MM.1S (cell line): ENCODE results near the gene METTL21C.

Experiments
- DNase-seq: peaks from one replicate; pipeline ENCODE4 v3.0.0-alpha.2; 2015
- H2AFZ ChIP-seq: fragments of 300-600 bp; sonication (generic); 2 replicates; pipeline ENCODE4 v1.6.0; 2016; ENCODE audit warnings: antibody characterized with exemption, low read length
- H3F3A ChIP-seq: fragments of 300-600 bp; sonication (generic); 2 replicates; pipeline ENCODE4 v1.6.1; 2016; ENCODE audit warnings: mild to moderate bottlenecking, antibody characterized with exemption, low read length, moderate library complexity, mixed read lengths; ENCODE audit not compliant: insufficient read depth
- H3K27ac ChIP-seq: fragments of 300-600 bp; sonication (generic); 2 replicates; pipeline ENCODE4 v1.5.1; 2016; ENCODE audit warnings: mild to moderate bottlenecking, low read length
- H3K27me3 ChIP-seq: fragments of 300-600 bp; sonication (generic); replicated peaks from 2 replicates; pipeline ENCODE4 v1.6.0; 2016; ENCODE audit warnings: low read length; ENCODE audit not compliant: insufficient read depth
- H3K36me3 ChIP-seq: fragments of 300-600 bp; sonication (generic); replicated peaks from 2 replicates; pipeline ENCODE4 v1.6.1; 2016; ENCODE audit warnings: mild to moderate bottlenecking, low read length, mixed read lengths; ENCODE audit not compliant: insufficient read depth
- H3K4me1 ChIP-seq: fragments of 300-600 bp; sonication (generic); 2 replicates; pipeline ENCODE4 v1.6.1; 2016; ENCODE audit warnings: low read length, mixed read lengths
- H3K4me2 ChIP-seq: fragments of 300-600 bp; sonication (generic); 2 replicates; pipeline ENCODE4 v1.6.0; 2016; ENCODE audit warnings: low read depth, low read length
- H3K4me3 ChIP-seq: fragments of 300-600 bp; sonication (generic); 2 replicates; pipeline ENCODE4 v1.5.1; 2016; ENCODE audit warnings: low read length, mixed read lengths
- H3K79me2 ChIP-seq: fragments of 300-600 bp; sonication (generic); 2 replicates; pipeline ENCODE4 v1.6.1; 2016; ENCODE audit warnings: mixed run types, low read length, mixed read lengths
- H3K9ac ChIP-seq: fragments of 300-600 bp; sonication (generic); 2 replicates; pipeline ENCODE4 v1.6.1; 2016; ENCODE audit warnings: low read length, mixed read lengths
- H3K9me2 ChIP-seq: fragments of 300-600 bp; sonication (generic); replicated peaks from 2 replicates; pipeline ENCODE4 v1.6.1; 2016; ENCODE audit warnings: mild to moderate bottlenecking, low read length, mixed read lengths; ENCODE audit not compliant: insufficient read depth
- H3K9me3 ChIP-seq: fragments of 300-600 bp; sonication (generic); replicated peaks from 2 replicates; pipeline ENCODE4 v1.6.1; 2016; ENCODE audit warnings: mild to moderate bottlenecking, low read length, mixed read lengths; ENCODE audit not compliant: insufficient read depth
- H4K20me1 ChIP-seq: fragments of 300-600 bp; sonication (generic); 2 replicates; pipeline ENCODE4 v1.6.1; 2016; ENCODE audit warnings: mild to moderate bottlenecking, low read length, moderate library complexity, mixed read lengths; ENCODE audit not compliant: insufficient read depth
- EZH2 ChIP-seq: fragments of 300-600 bp; sonication (generic); optimal IDR thresholded peaks from 2 replicates; pipeline ENCODE3; 2017; ENCODE audit warnings: low read depth, mild to moderate bottlenecking, antibody characterized with exemption, low read length, mixed read lengths
- EZH2phosphoT487 ChIP-seq: fragments of 300-600 bp; sonication (generic); IDR thresholded peaks from 2 replicates; pipeline ENCODE4 v1.6.1; 2018; ENCODE audit warnings: antibody characterized with exemption, low read length
- TF ChIP-seq, protein P1 (sequence below): fragments of 300-600 bp; sonication (generic); IDR thresholded peaks from 2 replicates; pipeline ENCODE4 v1.5.1; 2016; ENCODE audit warnings: antibody characterized with exemption, low read length, mixed read lengths

Gene METTL21C

DNA sequence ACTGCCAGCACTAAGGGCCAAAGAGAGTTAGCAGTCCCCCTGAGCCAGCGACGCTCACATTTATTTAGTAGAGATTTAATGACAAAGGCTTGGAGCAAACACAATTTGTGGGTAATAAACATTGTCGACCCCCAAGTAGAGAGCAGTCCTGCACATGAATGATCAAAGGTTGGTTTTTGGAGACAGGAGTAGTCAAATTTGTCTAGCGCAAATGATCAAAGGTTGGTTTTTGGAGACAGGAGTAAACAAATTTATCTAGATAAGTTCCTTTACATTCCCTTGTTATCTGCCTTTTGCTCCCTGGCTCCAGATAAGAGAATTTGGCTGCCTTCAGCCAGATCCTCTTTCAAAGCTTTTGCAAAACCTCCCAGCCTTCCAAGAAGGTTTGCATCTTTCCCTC, 26.9 kb downstream of the METTL21C start:
- Histone ChIP-seq H3K9ac (no peak overlapping the region), H3K27ac (no peak overlapping the region), H3K27me3 (no peaks in the 10 kb centered on the region), H3K4me2 (no peak overlapping the region), H3K36me3 (peaks cover 23% of the 10 kb centered on the region), H4K20me1 (no peaks in the 10 kb centered on the region; the same call in 1 of the 2 replicates), H3K4me3 (no peak overlapping the region), H3F3A (0 out of 2 replicates have a peak, but pooled peaks cover 3% of the 10 kb centered on the region), H3K79me2 (peaks cover 8% of the 10 kb centered on the region), H2AFZ (no peak overlapping the region), H3K9me2 (no peaks in the 10 kb centered on the region), H3K4me1 (no peaks in the 10 kb centered on the region), H3K9me3 (no peaks in the 10 kb centered on the region)
- DNase-seq, result no peak
- TF ChIP-seq EZH2, result no peak
- TF ChIP-seq, protein P1, sequence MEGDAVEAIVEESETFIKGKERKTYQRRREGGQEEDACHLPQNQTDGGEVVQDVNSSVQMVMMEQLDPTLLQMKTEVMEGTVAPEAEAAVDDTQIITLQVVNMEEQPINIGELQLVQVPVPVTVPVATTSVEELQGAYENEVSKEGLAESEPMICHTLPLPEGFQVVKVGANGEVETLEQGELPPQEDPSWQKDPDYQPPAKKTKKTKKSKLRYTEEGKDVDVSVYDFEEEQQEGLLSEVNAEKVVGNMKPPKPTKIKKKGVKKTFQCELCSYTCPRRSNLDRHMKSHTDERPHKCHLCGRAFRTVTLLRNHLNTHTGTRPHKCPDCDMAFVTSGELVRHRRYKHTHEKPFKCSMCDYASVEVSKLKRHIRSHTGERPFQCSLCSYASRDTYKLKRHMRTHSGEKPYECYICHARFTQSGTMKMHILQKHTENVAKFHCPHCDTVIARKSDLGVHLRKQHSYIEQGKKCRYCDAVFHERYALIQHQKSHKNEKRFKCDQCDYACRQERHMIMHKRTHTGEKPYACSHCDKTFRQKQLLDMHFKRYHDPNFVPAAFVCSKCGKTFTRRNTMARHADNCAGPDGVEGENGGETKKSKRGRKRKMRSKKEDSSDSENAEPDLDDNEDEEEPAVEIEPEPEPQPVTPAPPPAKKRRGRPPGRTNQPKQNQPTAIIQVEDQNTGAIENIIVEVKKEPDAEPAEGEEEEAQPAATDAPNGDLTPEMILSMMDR, result no peak
- no peak for TF ChIP-seq EZH2phosphoT487

DNA sequence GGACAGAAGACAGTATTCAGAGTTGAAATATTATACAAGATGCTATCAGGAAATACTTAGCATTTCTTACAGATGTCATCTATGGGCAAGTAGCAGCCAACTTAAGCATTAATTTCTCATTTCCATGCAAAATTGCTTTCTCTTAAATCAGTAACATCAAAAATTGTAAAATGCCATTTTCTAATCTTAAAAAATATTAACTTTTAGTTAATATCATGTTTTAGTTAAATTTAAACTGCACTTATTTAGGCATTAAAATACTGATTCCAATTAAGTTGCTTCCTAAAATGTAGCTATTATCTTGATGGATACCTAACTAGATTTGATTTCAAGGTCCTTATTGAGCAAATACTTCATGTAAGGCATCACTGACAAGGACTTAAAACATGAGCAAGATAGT, 27.8 kb downstream of the METTL21C start:
- no peak for DNase-seq
- H3K4me3 ChIP-seq, result no peak overlapping the region
- no peak overlapping the region for H2AFZ ChIP-seq
- H3K79me2 ChIP-seq, result peaks cover 8% of the 10 kb centered on the region
- no peak overlapping the region for H3K27ac ChIP-seq
- H3K4me1 ChIP-seq, result no peaks in the 10 kb centered on the region
- no peaks in the 10 kb centered on the region for H3K9me2 ChIP-seq
- H3F3A ChIP-seq, result 0 out of 2 replicates have a peak, but pooled peaks cover 3% of the 10 kb centered on the region
- H3K9me3 ChIP-seq, result no peaks in the 10 kb centered on the region
- peaks cover 23% of the 10 kb centered on the region for H3K36me3 ChIP-seq
- TF ChIP-seq, protein P1, result no peak
- TF ChIP-seq EZH2phosphoT487 (no peak), EZH2 (no peak)
- H3K27me3 ChIP-seq, result no peaks in the 10 kb centered on the region
- H3K4me2 ChIP-seq, result no peak overlapping the region
- H3K9ac ChIP-seq, result no peak overlapping the region
- no peaks in the 10 kb centered on the region; the same call in 1 of the 2 replicates for H4K20me1 ChIP-seq

DNA sequence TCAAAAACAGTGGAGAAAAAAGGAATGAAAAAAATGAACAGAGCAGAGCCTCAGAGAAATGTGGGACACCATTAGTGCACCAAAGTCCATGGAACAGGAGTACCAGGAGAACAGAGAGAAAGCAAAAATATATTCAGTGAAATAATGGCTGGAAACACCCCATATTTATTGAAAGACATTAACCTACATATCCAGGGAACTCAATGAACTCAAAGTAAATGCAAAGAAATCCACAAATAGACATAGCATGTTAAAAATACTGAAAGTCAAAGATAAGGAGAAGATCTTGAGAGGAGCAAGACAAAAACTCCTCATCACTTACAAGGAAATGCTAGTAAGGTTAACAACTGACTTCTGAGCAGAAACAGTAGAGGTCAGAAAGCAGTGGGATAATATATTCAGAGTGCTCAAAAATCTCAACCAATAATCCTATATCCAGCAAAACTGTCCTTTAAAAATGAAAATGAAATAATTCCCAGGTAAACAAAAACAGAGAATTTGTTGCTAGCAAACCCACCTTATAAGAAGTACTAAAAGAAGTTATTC, 35.6 kb downstream of the METTL21C start:
- Histone ChIP-seq H2AFZ (no peak overlapping the region), H3K79me2 (peaks cover 39% of the 10 kb centered on the region), H3F3A (0 out of 2 replicates have a peak, but pooled peaks cover 3% of the 10 kb centered on the region), H3K27me3 (no peaks in the 10 kb centered on the region), H3K4me3 (no peak overlapping the region), H3K9ac (no peak overlapping the region), H3K36me3 (peaks cover 23% of the 10 kb centered on the region), H3K4me2 (no peak overlapping the region), H4K20me1 (no peaks in the 10 kb centered on the region; the same call in 1 of the 2 replicates), H3K27ac (no peak overlapping the region), H3K9me2 (no peaks in the 10 kb centered on the region), H3K4me1 (no peaks in the 10 kb centered on the region), H3K9me3 (no peaks in the 10 kb centered on the region)
- TF ChIP-seq EZH2 (no peak), EZH2phosphoT487 (no peak)
- TF ChIP-seq, protein P1, result no peak
- DNase-seq, result no peak
